GM12872 (cell line): ENCODE results near the gene KRTAP12-2.
"Not testable (repeated sequence)": the region's sequence is repeated elsewhere in the genome, so short reads cannot be mapped to it uniquely, and the experiment has no call there.

ENCODE experiments used
- CTCF ChIP-seq: IDR thresholded peaks from 3 replicates; pipeline ENCODE4 v1.5.1; 2011; ENCODE audit warnings: low read depth, mild to moderate bottlenecking, low read length, moderate library complexity; ENCODE audit not compliant: insufficient read depth

The KRTAP12-2 gene

DNA sequence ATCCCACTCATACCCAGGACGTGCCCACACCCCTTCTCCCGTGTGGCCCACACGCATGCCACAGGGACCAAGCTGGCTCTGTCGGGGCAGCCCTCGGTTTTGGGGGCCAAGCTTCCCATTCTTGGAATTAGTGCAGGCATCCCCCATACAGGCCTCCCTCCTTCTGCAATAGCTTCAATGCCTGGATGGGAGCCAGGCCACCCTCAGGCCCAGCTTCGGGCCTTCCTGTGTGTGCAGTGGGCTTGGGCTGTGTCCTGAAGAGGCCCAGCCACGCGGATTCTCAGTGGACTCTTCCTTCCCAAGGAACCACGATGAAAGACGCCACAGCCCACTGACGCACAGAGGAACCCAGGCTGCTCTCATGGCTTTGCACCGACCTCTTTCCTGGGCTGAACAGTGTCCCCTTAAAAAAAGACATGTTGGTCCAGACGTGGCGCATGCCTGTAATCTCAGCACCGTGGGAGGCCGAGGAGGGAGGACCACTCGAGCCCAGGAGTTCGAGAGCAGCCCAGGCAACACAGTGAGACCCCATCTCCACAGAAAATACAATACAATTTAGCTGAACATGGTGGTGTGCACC is 17.1 kb downstream of the KRTAP12-2 start:
- TF ChIP-seq CTCF, result no peak

DNA sequence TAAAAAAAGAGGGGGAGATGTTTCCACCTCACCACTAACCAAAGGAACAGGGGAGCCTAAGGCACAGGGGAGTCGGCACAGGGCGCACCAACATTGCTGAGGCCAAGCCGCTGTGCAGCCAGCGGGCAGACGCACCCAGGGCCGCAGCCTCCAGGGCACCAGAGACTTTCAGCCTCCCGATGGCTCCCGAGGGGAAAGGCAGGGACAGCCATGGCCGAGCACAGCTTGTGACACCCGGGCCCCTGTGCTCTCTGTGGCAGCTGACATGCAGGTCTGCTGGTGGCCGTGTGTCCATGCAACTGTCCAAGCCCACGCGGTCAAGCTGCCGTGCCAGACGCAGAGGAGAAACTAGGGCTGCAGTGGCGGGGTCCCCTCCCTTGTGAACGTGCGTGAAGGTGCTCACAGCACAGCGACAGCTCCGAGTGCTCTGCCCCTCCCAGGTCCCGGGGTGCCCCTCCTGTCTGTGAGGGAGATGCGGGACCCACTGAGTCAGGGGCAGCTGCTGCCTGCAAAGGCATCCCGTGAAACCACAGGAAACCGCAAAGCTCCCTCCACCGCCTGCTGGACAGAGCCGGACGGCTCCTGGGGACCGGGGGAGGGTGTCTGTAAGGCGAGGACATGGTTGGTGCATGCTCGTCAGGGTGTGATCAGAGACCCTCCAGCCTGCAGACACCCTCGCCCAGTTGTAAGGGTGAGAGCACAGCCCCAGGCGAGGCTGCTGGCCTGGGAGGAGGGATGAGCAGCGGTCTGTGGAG is 18.0 kb downstream of the KRTAP12-2 start:
- TF ChIP-seq CTCF, result no peak

- no peak for TF ChIP-seq CTCF
Observed at GRCh38 chr21:44647222-44647552, 19.5 kb downstream of the KRTAP12-2 start.

GRCh38 chr21:44646366-44647221 is 20.1 kb downstream of the KRTAP12-2 start, which contains the start of gene KRTAP10-11:
TSS of gene KRTAP10-11 (plus strand) at chr21:44646414. CDS start at chr21:44646459, 45 bp downstream.
- TF ChIP-seq CTCF, result not testable (repeated sequence)

DNA sequence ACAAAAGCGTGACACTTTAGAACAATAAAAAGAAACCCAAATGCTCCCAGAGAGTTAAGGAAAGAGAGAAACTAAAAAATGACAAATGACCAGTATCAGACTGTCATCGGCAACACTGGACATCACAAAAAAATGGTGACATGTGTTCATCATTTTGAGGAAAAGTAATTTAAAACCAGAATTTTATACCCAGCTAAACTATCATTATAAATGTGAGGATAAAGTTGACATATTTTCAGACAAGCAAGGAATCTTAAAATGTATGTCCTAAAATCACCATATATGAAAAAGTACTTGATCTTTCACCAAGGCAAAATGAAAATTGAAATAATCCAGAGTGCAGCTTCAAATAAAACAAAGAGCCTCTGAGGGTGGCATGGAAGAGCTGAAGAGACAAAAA is 21.8 kb downstream of the KRTAP12-2 start:
- TF ChIP-seq CTCF, result no peak

DNA sequence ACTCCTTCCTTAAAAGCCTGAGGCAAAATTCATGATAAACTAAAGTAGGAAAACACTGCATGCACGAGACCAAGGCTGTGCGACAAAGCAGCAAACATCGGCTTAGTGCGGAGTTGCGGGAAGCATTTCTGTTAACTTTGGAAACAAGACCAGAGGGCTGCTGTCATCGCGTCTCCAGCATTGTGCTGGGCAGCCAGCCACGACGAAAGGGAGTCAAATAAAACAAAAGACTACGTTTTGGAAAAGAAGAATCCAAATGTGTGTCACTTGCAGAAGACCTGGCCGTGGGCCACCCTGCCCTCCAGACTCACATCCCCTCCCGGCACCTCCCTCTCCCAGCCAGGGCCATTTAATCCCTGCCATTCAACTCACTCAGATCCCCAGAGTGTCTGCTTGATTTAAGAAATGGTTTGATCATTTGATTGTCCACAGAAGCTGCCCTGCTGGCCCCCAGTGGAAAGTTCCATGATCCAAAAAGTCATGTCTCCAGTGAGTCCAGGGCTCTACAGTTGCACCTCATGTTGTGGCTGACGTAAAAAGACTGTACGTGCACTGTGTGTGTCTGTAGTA is 22.9 kb downstream of the KRTAP12-2 start:
- no peak for TF ChIP-seq CTCF

- TF ChIP-seq CTCF, result no peak
Observed at GRCh38 chr21:44640761-44641160, 26.0 kb downstream of the KRTAP12-2 start.
